GM12878 (cell line): ENCODE data around the gene CCDC177. TPM values are rescaled to one million over a fixed set of nuclear protein-coding genes. Genes with fewer than 3 reads are reported as not detected.

Source experiments
- ATAC-seq: fragments of 200-7000 bp; cut with Tn5 transposase; 3 replicates; pipeline ENCODE4 v1.9.1; 2020; ENCODE audit warnings: mild to moderate bottlenecking, moderate library complexity
- BruUV-seq: library from RNA; stranded (reverse); fragments of 400-500 nt; replicated peaks from 2 replicates; lab custom pipeline; 2021; lab: Mats Ljungman, UMichigan
- CTCF ChIA-PET: fragments of 300-600 bp; sonication (Branson Sonifier 250); formaldehyde crosslinking; extraction: SDS; loops from one replicate; lab custom pipeline; 2021; ENCODE audit warnings: inconsistent platforms; lab: Yijun Ruan, JAX
- POLR2A ChIA-PET: fragments of 350-600 bp; formaldehyde crosslinking; extraction: SDS; loops from one replicate; lab custom pipeline; 2021; ENCODE audit warnings: inconsistent platforms; lab: Charles Lee
- RAD21 ChIA-PET: fragments of 300-600 bp; sonication (Branson Sonifier 250); formaldehyde crosslinking; loops from one replicate; lab custom pipeline; 2023; ENCODE audit warnings: antibody characterized with exemption; ENCODE audit not compliant: unreplicated experiment; lab: Charles Lee
- SMC1A ChIA-PET: fragments of 300-600 bp; sonication (Branson Sonifier 250); formaldehyde crosslinking; loops from one replicate; lab custom pipeline; 2023; ENCODE audit not compliant: unreplicated experiment, uncharacterized antibody; lab: Charles Lee
- DNase-seq: peaks from one replicate; pipeline ENCODE4 v3.0.0-alpha.2; 2011; ENCODE audit warnings: low read depth, low spot score
- FAIRE-seq: peaks from 3 replicates; lab custom pipeline; 2011; peaks lifted over from hg19 to GRCh38; lab: Jason Lieb, UNC
- H2AFZ ChIP-seq: 2 replicates; pipeline ENCODE4 v1.6.0; 2011; ENCODE audit warnings: low read depth, low read length, control low read depth; ENCODE audit not compliant: control insufficient read depth
- H3K27ac ChIP-seq: 2 replicates; pipeline ENCODE4 v1.5.1; 2011; ENCODE audit warnings: control low read depth; ENCODE audit not compliant: control insufficient read depth, insufficient read depth
- H3K27me3 ChIP-seq, 2 experiments: replicated peaks in 1 of 2; 2 replicates each; pipeline versions ENCODE4 v1.6.0 to v1.6.1; 2011; ENCODE audit warnings: low read length in 1 of 2; ENCODE audit not compliant: control insufficient read depth in 2 of 2, insufficient read depth in 2 of 2
- H3K36me3 ChIP-seq, 2 experiments: 2 replicates each; pipeline ENCODE4 v1.5.1; 2011; ENCODE audit warnings: low read length in 1 of 2; ENCODE audit not compliant: control insufficient read depth in 2 of 2, insufficient read depth in 2 of 2
- H3K4me1 ChIP-seq: 2 replicates; pipeline ENCODE4 v1.6.1; 2011; ENCODE audit warnings: mild to moderate bottlenecking, low read length, moderate library complexity, mixed read lengths; ENCODE audit not compliant: control insufficient read depth, insufficient read depth
- H3K4me2 ChIP-seq: 2 replicates; pipeline ENCODE4 v1.6.0; 2011; ENCODE audit warnings: control low read depth; ENCODE audit not compliant: control insufficient read depth, insufficient read depth
- H3K4me3 ChIP-seq: fragments of 200-600 bp; sonication (generic); 2 replicates; pipeline ENCODE4 v1.5.1; 2016
- H3K79me2 ChIP-seq: 2 replicates; pipeline ENCODE4 v1.6.0; 2011; ENCODE audit warnings: low read length; ENCODE audit not compliant: control insufficient read depth, insufficient read depth
- H3K9ac ChIP-seq: 2 replicates; pipeline ENCODE4 v1.8.0; 2011; ENCODE audit warnings: low read length, control low read depth, mixed read lengths; ENCODE audit not compliant: control insufficient read depth, insufficient read depth
- H3K9me3 ChIP-seq: replicated peaks from 3 replicates; pipeline ENCODE4 v1.5.1; 2011; ENCODE audit warnings: mild to moderate bottlenecking, low read length; ENCODE audit not compliant: control insufficient read depth, insufficient read depth
- H4K20me1 ChIP-seq: 2 replicates; pipeline ENCODE4 v1.6.0; 2011; ENCODE audit not compliant: control insufficient read depth, insufficient read depth
- ASH2L ChIP-seq: fragments of 300-600, 200-600 bp; sonication (generic); IDR thresholded peaks from 2 replicates; pipeline ENCODE4 v1.6.1; 2017; ENCODE audit warnings: low read depth, mild to moderate bottlenecking, borderline replicate concordance
- FOS ChIP-seq: IDR thresholded peaks from 3 replicates; pipeline ENCODE4 v1.6.1; 2011; ENCODE audit warnings: borderline replicate concordance; ENCODE audit not compliant: insufficient read length; ENCODE audit errors: extremely low read depth
- HDGF ChIP-seq: fragments of 450-650 bp; IDR thresholded peaks from 2 replicates; pipeline ENCODE4 v1.6.1; 2016; ENCODE audit warnings: antibody characterized with exemption
- IKZF2 ChIP-seq, 2 experiments: fragments of 450-650 bp; IDR thresholded peaks; 2 replicates each; pipeline ENCODE4 v1.6.1; 2017; ENCODE audit warnings: mild to moderate bottlenecking in 2 of 2, moderate library complexity in 2 of 2
- SMAD5 ChIP-seq: IDR thresholded peaks from 2 replicates; pipeline ENCODE4 v1.6.1; 2016; ENCODE audit warnings: antibody characterized with exemption, low read depth
- SUPT20H ChIP-seq: IDR thresholded peaks from 2 replicates; pipeline ENCODE4 v1.6.1; 2011; ENCODE audit warnings: low read depth, mild to moderate bottlenecking, low read length, moderate library complexity, borderline replicate concordance; ENCODE audit not compliant: control insufficient read depth
- in situ Hi-C: fragments of 300-500 bp; cut with MboI; formaldehyde crosslinking; loops from 9 replicates; pipeline ENCODE4 v1.14.3; 2018; ENCODE audit warnings: mixed read lengths
- intact Hi-C: fragments of 100-400 bp; cut with micrococcal nuclease; formaldehyde crosslinking; loops from one replicate; pipeline ENCODE4 v1.14.2; 2022; ENCODE audit not compliant: unreplicated experiment
- polyA plus RNA-seq, 11 experiments: library from polyadenylated mRNA; depleted of rRNA in 4 of 11; unstranded in 6 of 11; stranded (reverse) in 5 of 11; fragments of >200 nt; fragmentation: Nextera tagmentation in 4 of 11; fragmentation: Illumina TruSeq in 1 of 11; extraction: Ambion mirVana in 4 of 11; extraction: Trizol in 1 of 11; gene quantifications; 1 replicate in 1 of 11; 2 replicates in 10 of 11; pipeline versions ENCODE4 v1.2.1 to v1.2.3, GENCODE V29; 2011 to 2016; ENCODE audit warnings: inconsistent platforms in 2 of 11, missing spikeins in 2 of 11, low read depth in 1 of 11
- total RNA-seq, 4 experiments: library from RNA; depleted of rRNA in 3 of 4; stranded (reverse); fragments of >200 nt in 3 of 4; fragmentation: Illumina TruSeq in 1 of 4; extraction: Trizol in 1 of 4; gene quantifications; 2 replicates each; pipeline versions ENCODE4 v1.2.1 to v1.2.3, GENCODE V29; 2013 to 2021
- TF ChIP-seq, protein P1 (sequence below): fragments of 450-650 bp; IDR thresholded peaks from 2 replicates; pipeline ENCODE4 v1.6.1; 2018; ENCODE audit warnings: borderline replicate concordance, mild to moderate bottlenecking; ENCODE audit not compliant: partially characterized antibody
- TF ChIP-seq, protein P2 (sequence below): fragments of 450-650 bp; IDR thresholded peaks from 2 replicates; pipeline ENCODE4 v1.6.1; 2016; ENCODE audit warnings: mild to moderate bottlenecking

CCDC177 gene
- total and polyA plus RNA-seq, 10 of the 15 experiments (the other 5 are each of a cell fraction or from before 2014, with no cell fraction given): not detected

DNA sequence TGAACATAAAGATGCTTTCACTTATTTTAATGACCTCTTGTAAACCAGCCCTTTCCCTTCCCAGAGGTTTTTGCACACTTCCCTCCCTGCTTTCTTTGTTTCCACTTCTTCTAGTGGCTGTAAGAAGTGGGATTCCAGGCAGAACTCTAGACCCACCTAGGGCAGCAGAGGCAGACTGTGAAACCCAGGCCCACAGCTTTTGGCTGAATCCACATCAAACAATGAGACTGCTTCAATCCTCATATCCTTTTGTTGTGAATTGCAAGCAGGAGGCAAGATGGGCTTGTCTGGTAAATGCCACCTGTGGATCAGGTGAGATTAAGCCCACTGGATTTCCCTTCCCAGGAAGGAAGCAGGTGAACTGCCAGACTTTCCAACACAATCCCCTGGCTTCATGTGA lies 12.8 kb downstream of the CCDC177 start:
- no TSS peak for BruUV-seq
- ATAC-seq (no peak), DNase-seq (no peak), FAIRE-seq (no peak)
- in situ Hi-C loops: no loop called here
- Histone ChIP-seq H3K27me3 (peaks cover 0 to 3% of the 10 kb centered on the region in 2 experiments; a peak in 3 of 4 replicates), H3K4me3 (no peak overlapping the region), H3K9ac (no peak overlapping the region), H4K20me1 (no peaks in the 10 kb centered on the region), H2AFZ (no peak overlapping the region), H3K9me3 (no peaks in the 10 kb centered on the region), H3K4me1 (no peaks in the 10 kb centered on the region), H3K36me3 (no peaks in the 10 kb centered on the region), H3K79me2 (no peaks in the 10 kb centered on the region), H3K4me2 (no peak overlapping the region), H3K27ac (no peak overlapping the region)
- CTCF ChIA-PET: no interaction called here
- intact Hi-C loops: no loop called here
- SMC1A ChIA-PET: no interaction called here
- RAD21 ChIA-PET: no interaction called here
- TF ChIP-seq FOS (no peak), SMAD5 (no peak), ASH2L (no peak), IKZF2 (IDR thresholded peaks at IDR 0.05) (no peak), SUPT20H (no peak), HDGF (no peak)
- TF ChIP-seq, protein P1, sequence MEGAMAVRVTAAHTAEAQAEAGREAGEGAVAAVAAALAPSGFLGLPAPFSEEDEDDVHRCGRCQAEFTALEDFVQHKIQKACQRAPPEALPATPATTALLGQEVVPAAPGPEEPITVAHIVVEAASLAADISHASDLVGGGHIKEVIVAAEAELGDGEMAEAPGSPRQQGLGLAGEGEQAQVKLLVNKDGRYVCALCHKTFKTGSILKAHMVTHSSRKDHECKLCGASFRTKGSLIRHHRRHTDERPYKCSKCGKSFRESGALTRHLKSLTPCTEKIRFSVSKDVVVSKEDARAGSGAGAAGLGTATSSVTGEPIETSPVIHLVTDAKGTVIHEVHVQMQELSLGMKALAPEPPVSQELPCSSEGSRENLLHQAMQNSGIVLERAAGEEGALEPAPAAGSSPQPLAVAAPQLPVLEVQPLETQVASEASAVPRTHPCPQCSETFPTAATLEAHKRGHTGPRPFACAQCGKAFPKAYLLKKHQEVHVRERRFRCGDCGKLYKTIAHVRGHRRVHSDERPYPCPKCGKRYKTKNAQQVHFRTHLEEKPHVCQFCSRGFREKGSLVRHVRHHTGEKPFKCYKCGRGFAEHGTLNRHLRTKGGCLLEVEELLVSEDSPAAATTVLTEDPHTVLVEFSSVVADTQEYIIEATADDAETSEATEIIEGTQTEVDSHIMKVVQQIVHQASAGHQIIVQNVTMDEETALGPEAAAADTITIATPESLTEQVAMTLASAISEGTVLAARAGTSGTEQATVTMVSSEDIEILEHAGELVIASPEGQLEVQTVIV: no peak
- TF ChIP-seq, protein P2, sequence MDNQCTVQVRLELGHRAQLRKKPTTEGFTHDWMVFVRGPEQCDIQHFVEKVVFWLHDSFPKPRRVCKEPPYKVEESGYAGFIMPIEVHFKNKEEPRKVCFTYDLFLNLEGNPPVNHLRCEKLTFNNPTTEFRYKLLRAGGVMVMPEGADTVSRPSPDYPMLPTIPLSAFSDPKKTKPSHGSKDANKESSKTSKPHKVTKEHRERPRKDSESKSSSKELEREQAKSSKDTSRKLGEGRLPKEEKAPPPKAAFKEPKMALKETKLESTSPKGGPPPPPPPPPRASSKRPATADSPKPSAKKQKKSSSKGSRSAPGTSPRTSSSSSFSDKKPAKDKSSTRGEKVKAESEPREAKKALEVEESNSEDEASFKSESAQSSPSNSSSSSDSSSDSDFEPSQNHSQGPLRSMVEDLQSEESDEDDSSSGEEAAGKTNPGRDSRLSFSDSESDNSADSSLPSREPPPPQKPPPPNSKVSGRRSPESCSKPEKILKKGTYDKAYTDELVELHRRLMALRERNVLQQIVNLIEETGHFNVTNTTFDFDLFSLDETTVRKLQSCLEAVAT: no peak
- POLR2A ChIA-PET: no interaction called here
